Stimulated activated CD4-positive, alpha-beta T cell treated with anti-CD3 and anti-CD28 coated beads, Interleukin-1b, Interleukin-23, amount 100 ng/mL, for 4 hours (primary cell): ENCODE results near the gene DNAJC5.
"Not testable (repeated sequence)": the region's sequence is repeated elsewhere in the genome, so short reads cannot be mapped to it uniquely, and the experiment has no call there.

ENCODE experiments used
- DNase-seq, 2 donors: peaks; one replicate each; pipeline ENCODE4 v3.0.0-alpha.2; 2020; ENCODE audit warnings: low read depth in 2 of 2

The DNAJC5 gene

GRCh38 chr20:63968136-63968927, 73.4 kb downstream of the DNAJC5 start:
- DNase-seq, result no peak

GRCh38 chr20:63968928-63969760, 74.2 kb downstream of the DNAJC5 start:
- no peak for DNase-seq

GRCh38 chr20:63969838-63970713, 75.2 kb downstream of the DNAJC5 start, which contains the start of gene ZNF512B:
TSS of gene ZNF512B (minus strand) at chr20:63969930. CDS start at chr20:63967950, 1,980 bp downstream.
- peak in 1 of 2 donors; percentile 66 for DNase-seq

- DNase-seq, result no peak
Observed at GRCh38 chr20:63970714-63971431, 75.9 kb downstream of the DNAJC5 start.

- DNase-seq, result not testable (repeated sequence)
Observed at GRCh38 chr20:63971960-63972311, 77.0 kb downstream of the DNAJC5 start.

- no peak for DNase-seq
Observed at GRCh38 chr20:63972312-63973159, 77.6 kb downstream of the DNAJC5 start.

- DNase-seq, result no peak
Observed at GRCh38 chr20:63973160-63973479, 78.2 kb downstream of the DNAJC5 start.

GRCh38 chr20:63973636-63974401, 78.9 kb downstream of the DNAJC5 start:
- peak; percentile 74 to 84 for DNase-seq

GRCh38 chr20:63974402-63975200, 79.7 kb downstream of the DNAJC5 start:
- DNase-seq, result no peak

GRCh38 chr20:63976511-63976910, 81.6 kb downstream of the DNAJC5 start:
- DNase-seq, result not testable (repeated sequence)

- DNase-seq, result no peak
Observed at GRCh38 chr20:63976980-63977738, 82.2 kb downstream of the DNAJC5 start.

GRCh38 chr20:63977739-63978276, 82.9 kb downstream of the DNAJC5 start:
- DNase-seq, result no peak

GRCh38 chr20:63978319-63979228, 83.6 kb downstream of the DNAJC5 start:
- peak in 1 of 2 donors; percentile 58 for DNase-seq

GRCh38 chr20:63979229-63979556, 84.3 kb downstream of the DNAJC5 start:
- no peak for DNase-seq

- DNase-seq, result peak; percentile 77 to 88
Observed at GRCh38 chr20:63979557-63980316, 84.8 kb downstream of the DNAJC5 start, which contains the start of gene SAMD10. TSS of gene SAMD10 (minus strand) at chr20:63979642. CDS start at chr20:63979467, 175 bp downstream.

GRCh38 chr20:63980317-63980805, 85.4 kb downstream of the DNAJC5 start:
- DNase-seq, result no peak
